ENCODE results near the gene GALNT10. TPM values are rescaled to one million over a fixed set of nuclear protein-coding genes. Genes with fewer than 3 reads are reported as not detected.

The GALNT10 gene
- polyA plus RNA-seq, 4 donors = 24.9 to 29.2 (median 25.9) TPM

DNA sequence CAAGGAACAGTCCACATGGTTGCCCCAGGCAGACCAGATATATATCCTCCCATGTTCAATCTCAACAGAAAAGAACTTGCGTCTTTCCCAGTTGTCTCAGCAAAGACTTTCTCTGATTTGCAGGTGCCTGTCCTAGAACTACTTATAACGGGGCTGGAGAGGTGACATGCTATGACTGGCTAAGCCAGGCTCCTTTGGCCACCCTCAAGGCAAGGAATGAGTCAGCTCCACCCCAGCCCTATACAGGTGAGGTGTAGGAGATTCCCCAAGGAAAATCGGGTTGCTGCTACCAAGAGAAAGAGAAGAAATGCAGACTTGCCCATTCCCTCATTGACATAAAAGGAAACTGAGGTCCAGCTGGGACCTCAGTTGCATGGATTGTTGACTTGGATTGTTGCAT is 127.4 kb downstream of the GALNT10 start:
- DNase-seq (ENCODE audit: low read depth in 4 of 4, low spot score in 2 of 4) = no peak

DNA sequence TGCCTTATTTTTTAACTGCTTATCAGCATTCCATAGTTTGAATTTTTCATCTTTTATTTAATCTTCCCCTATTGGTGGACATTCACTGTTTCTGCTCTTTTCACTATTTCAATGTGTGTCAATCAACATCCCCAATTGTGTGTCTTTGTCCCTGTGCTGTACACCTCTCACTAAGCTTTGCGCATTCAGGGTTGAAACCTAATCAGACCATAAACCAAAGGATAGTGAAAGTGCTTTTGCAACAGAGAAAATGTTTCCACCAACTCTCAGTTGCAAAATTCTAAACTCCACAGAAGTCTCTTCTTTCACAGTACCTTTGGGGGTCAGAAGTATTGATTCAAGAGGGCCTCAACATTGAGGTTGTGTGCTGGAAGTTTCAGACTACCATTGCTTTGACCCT is 128.2 kb downstream of the GALNT10 start:
- DNase-seq (ENCODE audit: low read depth in 4 of 4, low spot score in 2 of 4) = no peak

DNA sequence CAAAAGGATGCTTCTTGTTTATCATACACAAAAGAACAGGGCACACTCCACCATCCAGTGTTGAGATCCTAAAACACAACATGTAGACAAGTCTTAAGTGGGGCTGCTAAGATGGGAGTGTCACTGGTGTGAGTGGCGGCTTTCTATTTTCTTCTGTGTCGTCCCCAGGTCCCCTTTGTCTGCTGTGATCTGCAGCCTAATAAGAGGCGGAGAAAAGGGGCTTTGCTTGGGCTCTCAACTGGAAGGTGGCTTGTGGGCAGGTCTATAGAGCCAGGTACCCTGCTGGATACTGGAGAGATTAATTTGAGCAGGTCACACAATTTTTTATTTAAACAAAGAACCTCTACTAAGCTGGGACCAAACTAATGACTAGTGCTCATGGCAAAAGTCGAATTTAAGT is 129.2 kb downstream of the GALNT10 start:
- DNase-seq (ENCODE audit: low read depth in 4 of 4, low spot score in 2 of 4) = no peak

DNA sequence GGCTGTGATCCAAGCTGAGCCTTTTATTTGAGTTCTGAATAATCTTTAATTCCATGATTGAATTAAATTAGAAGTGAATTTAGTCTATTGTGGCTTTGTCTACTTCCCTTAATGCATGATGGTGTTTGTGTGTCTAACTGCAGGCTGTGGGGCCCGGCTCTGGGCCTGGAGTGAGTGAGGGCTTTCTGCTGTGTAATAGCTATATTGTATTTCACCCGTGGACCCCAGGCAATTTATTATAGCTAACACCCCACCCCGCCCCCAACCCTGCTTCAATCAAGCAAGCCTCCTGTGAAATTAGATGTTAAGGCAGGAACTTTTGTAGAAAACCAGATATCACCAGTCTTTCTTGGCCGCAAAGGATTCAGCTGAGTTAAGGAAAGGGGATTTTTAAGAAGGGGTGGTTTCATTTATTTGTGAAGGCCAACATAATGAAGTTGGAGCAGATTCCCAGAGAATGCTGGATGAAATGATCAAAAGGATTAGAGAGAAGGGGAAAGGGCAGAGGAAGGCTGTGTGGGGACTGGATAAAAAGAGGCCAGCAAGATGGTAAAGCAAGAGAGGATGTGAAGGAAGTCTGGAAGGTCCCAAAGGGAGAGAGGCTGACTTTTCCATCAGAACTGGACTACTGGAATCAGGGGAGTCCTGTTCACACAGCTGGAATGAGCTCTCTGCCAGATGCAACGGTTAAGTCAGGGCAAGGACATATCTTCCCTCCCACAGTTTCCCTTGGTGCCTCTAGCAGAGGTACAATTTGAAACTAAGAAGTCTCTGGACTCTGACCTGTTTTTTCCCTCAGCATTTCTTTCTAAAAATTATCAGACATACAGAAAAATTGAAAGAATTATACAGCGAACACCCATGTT is 129.9 kb downstream of the GALNT10 start:
- peak; percentile 38 to 43 (median 40) for DNase-seq (ENCODE audit: low read depth in 4 of 4, low spot score in 2 of 4)

DNA sequence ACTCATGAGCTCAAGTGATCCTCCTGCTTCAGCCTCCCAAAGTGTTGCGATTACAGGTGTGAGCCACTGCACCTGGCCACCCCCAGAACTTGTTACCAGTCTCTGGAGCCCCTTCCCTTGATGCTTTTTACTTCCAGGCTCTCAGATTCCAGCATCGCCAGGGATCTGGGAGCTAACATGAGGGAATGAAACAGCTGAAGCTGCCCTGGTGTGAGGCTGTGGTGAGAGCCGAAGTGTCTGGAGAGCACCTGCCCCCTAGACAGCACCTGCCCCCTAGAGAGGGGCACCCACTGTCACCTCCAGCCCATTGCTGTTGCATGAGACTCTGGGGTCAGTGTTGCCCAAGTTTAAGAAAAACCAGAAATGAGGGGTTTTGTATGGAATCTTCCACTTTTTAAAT is 131.0 kb downstream of the GALNT10 start:
- DNase-seq (ENCODE audit: low read depth in 4 of 4, low spot score in 2 of 4) = no peak

DNA sequence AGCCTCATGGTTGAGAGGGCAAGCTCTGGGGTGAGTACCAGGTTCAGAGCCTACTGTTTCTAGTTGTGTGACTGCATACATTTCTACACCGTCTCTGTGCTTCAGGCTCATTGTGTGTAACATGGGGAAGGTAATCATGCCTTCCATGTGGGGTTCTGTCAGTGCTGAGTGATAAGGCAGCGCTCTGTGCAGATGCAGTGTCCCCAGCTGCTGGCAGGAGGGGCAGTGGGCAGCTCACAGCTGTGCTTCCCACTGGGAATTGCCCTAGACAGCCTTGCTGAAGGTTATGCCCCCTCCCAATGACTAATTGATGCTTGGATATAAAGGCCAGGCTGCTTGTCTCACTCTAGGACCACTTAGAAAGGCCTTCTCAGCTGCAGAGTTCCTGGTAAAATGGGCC is 133.5 kb downstream of the GALNT10 start:
- no peak for DNase-seq (ENCODE audit: low read depth in 4 of 4, low spot score in 2 of 4)

DNA sequence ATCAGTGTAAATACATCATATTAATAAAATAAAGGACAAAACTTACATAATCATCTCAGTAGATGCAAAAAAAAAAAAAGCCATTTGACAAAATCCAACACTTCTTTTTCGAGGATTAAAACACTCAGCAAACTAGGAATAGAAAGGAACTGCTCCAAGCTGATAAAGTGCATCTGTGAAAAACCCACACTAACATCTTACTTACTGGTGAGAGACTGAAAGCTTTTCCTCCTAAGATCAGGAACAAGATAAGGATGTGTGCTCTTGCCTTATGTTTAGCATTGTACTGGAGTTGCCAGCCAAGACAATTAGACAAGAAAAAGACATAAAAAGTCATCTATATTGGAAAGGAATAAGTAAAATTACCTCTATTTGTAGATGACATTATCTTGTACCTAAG is 135.0 kb downstream of the GALNT10 start:
- DNase-seq (ENCODE audit: low read depth in 4 of 4, low spot score in 2 of 4) = no peak

DNA sequence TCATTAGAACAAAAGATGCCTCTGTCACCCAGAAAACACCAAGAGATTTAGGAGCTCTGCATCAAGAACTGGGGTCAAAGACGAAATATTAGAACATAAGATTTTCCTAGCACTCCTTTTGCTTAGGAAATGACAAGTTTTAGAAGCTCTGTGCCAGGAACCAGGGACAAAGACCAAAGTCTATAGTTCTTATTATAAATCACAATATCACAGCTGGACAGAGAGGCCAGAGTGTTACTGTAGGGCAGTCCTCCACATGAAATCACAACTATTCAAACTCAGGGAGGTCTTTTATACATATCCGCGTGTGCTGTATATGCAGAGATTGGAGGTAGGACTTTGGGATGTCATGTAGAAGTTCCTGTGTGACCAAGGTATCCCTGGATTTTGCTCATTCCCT is 138.5 kb downstream of the GALNT10 start:
- DNase-seq (ENCODE audit: low read depth in 4 of 4, low spot score in 2 of 4) = no peak

DNA sequence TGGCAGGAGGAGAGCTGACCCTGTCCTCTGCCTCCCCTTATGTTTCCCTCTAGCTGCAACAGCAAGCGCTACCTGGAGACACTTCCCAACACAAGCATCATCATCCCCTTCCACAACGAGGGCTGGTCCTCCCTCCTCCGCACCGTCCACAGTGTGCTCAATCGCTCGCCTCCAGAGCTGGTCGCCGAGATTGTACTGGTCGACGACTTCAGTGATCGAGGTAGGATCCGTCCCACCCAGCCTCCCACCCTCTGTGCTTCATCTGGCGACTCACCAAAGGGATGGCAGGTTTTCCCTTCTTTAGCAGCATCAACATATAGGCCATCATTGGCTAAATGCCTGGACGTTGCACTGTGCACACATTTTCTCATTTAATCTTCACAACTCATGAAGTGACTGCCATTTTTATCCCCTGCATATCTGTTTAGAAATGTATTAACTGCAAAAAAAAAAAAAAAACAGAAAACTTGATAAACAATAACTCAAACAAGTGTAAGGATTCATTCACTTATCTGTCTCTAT is 139.0 kb downstream of the GALNT10 start:
- no peak for DNase-seq (ENCODE audit: low read depth in 4 of 4, low spot score in 2 of 4)

DNA sequence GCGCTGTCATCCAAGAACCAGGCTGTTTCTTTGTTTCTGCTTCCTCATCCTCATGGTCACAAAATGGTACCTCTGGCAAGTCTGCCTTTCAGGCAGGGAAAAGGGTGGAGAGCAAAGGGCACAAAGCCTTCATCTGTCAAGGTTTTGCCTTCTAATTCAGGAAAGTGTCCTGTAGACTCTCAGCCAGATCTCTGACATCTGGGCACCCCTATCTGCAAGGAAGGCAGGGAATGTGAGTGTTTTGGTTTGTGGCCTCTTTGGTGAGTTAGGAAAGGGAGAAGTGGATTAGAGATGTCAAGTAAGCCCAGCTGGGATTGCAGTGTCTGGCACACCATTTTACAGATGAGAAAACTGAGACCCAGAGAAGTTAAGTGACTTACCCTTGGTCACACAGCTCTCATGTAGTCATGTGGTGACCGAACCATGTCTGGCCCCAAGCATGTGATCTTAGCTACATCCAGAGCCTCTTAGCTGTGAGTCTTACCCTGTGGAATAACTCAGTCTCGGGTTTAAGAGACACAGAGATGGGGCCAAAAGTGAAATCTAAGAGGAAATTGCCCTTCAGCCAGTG is 139.6 kb downstream of the GALNT10 start:
- no peak for DNase-seq (ENCODE audit: low read depth in 4 of 4, low spot score in 2 of 4)

DNA sequence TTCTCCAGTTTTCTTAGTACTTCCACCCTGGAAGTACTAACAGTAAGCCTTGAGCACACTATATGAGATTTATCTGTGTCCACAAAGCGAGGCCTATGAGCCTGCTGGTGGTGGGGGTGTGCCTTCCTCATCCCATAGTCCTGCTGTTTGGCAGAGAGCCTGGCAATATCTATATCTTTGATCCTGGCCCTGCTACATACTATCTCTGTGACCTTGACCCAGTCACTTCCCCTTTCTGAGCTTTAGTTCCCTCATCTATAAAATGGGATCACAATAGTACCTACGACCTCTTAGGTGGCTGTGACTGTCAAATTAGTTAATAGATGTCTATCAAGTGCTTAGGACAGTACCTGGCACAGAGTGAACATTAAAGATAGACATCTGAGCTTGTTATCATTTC is 140.7 kb downstream of the GALNT10 start:
- DNase-seq (ENCODE audit: low read depth in 4 of 4, low spot score in 2 of 4) = no peak

DNA sequence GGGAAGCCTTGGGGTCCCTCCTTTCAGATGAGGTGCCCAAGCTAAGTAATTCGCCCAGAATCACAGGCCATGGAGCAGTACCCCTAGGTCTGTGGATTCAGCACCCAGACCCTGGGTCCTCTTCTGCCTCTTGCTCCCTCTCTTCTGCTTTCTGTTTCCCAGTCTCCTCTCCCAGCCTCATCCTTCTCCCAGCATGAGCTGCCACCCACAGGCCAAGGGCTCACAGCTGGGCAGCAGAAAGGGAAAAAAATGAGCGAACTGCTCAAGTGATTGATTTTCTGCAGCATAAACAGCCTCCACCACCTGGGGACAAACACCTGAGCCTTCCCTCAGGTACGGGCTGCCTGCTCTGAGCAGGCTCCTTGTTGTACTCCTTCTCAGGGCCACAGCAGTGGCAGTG is 141.4 kb downstream of the GALNT10 start:
- DNase-seq (ENCODE audit: low read depth in 4 of 4, low spot score in 2 of 4) = no peak

DNA sequence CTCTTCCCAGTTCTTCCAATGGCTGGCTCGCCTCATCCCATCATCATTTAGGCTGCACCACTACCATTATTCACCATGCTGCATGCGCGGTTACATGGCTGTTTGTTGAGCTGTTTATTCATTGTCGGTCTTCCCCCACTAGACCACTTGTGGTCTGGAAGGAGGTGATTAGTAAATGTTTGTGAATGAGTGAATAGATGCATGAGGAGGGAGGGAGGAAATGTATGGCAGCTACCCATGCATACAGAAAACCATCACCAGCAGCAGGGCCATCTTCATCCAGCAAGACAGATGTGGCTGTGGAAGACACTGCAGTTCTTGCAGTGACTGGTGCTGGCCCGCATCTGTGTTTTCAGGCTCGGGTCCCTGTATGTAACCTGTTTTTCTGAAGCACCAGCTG is 141.9 kb downstream of the GALNT10 start:
- DNase-seq (ENCODE audit: low read depth in 4 of 4, low spot score in 2 of 4) = no peak

DNA sequence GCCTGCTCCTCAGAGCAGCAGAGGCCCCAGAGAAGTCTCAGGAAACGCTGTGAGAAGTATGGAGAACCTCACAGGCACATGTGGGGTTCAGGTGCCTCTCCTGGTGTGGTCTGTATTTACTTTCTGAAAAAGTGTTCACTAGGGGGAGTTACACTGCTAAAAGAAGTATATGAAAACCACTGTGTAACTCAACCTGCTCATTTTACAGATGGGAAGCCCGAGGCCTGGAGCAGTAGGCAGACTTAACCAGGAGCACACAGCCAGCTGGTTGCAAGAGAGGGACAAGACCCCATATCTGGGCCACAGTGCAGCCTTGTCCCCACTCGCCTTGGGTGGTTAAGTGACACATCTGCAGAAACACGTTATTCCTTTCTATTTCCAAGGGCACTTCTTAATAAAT is 142.5 kb downstream of the GALNT10 start:
- no peak for DNase-seq (ENCODE audit: low read depth in 4 of 4, low spot score in 2 of 4)

DNA sequence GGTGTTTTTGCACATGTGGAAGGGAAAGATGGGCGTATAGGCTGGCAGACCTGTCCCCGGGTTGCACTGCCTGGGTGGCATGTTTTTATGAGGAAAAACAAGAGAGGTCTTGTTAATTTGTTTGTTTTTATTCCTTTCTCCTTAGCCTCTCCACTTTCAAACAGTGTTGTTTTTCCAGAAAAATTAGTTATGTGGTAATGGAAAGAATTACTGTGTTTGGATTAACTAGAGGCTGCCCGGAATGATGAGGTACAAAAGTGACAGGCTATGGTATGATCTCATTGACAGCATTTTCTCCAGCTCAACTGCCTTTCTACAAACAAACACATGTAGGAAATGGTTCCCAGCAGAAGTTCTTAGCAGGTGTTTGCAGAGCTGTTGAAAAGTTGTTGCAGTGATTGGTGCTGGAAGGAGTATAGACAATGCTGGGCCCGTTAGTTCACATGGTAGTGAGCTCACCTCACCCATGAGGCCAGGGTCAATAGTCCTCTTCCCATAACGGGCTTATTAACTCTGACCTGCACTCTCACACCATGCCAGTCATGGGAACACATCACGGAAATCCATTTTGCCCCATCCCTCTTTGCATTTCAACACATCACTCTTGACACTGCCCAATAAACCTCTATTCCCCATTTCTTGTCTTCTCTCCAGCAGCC is 144.0 kb downstream of the GALNT10 start:
- DNase-seq (ENCODE audit: low read depth in 4 of 4, low spot score in 2 of 4) = no peak

DNA sequence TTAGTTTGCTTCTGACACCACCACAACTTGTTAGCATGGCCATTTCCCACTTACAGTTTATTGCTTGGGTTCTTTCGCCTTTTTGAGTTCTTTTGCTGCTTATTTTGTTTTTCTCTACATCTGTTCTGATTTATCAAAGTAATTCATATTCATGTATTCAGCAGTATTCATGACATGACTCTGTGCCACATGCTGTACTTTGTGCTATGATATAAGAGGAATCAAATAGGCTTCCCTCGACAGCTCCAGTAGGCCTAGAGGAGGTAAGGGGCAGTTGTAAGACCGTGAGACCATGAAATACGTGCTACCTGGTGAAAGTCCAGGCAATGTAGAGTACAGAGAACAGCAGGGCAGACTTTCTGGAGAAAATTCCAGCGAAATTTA is 144.5 kb downstream of the GALNT10 start:
- DNase-seq (ENCODE audit: low read depth in 4 of 4, low spot score in 2 of 4) = no peak

DNA sequence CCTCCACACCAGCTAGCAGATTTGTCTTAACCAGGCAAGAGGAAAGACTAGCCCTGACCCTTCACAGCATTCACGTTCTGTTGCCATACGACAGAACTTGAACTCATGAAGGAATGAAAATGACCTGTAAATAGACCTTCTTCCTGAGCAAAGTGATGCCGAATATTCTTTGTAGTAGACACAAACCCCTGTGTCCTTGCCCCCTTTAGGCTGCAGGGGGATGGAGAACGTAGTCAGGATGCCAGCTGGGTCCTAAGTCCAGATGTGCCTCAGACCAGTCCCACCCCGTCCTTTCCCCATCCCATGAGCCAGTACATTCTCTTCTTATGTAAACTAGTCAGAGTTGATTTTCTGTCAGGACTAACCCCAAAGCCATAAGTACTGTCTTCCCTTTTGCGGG is 151.1 kb downstream of the GALNT10 start:
- no peak for DNase-seq (ENCODE audit: low read depth in 4 of 4, low spot score in 2 of 4)

DNA sequence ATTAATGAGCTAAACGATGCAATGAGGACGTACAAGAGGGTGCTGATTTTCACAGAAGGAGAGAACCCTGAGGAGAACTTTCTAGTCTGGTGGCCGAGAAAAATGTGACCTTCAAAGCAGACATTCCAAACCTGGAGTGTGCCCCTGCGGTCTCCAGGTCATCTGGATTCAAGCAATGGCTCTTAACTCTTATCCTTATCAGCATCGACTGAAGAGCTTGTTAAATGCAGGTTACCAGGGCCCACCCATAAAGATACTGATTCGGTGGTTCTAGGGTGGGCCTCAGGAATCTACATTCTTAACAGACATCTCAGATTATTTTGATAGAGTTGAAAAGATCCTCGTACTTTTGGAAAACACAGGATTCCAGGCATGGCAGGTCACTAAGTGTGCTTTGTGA is 151.7 kb downstream of the GALNT10 start:
- no peak for DNase-seq (ENCODE audit: low read depth in 4 of 4, low spot score in 2 of 4)

DNA sequence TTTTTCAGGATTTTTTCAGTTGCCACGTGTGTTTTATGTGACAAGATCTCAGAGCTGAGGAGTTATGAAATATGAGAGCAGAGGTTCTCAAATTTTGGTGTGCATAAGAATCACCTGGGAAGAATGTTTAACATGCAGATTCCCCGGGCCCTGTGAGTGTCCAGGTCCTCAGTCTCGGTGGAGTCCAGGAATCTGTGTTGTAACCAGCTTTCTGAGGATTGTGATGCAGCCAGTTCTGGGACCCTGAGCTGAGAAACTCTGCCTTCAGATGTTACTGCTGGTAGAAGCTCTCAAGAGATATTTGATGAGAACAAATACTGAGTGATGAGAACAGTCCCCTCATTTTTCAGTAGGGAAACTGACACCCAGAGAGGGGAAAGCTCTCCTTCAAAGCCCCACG is 152.4 kb downstream of the GALNT10 start:
- DNase-seq (ENCODE audit: low read depth in 4 of 4, low spot score in 2 of 4) = no peak

DNA sequence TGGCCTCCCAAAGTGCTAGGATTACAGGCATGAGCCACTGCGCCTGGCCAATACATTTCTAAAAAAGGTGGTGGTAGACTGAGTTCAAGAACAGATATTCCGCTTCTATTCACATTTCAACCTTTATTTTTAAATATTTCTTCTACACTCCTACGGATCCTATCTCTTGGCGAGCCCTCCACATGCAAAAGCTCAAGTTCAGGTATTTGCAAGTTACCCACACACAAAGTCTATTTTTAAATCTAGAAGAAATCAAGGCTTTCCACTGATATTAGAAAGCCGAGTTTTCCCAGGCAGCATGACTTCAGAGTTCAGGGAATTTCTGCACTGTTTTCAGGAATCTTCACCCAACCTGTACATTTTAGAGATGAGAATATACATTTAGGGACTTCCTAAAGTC is 153.9 kb downstream of the GALNT10 start:
- no peak for DNase-seq (ENCODE audit: low read depth in 4 of 4, low spot score in 2 of 4)

DNA sequence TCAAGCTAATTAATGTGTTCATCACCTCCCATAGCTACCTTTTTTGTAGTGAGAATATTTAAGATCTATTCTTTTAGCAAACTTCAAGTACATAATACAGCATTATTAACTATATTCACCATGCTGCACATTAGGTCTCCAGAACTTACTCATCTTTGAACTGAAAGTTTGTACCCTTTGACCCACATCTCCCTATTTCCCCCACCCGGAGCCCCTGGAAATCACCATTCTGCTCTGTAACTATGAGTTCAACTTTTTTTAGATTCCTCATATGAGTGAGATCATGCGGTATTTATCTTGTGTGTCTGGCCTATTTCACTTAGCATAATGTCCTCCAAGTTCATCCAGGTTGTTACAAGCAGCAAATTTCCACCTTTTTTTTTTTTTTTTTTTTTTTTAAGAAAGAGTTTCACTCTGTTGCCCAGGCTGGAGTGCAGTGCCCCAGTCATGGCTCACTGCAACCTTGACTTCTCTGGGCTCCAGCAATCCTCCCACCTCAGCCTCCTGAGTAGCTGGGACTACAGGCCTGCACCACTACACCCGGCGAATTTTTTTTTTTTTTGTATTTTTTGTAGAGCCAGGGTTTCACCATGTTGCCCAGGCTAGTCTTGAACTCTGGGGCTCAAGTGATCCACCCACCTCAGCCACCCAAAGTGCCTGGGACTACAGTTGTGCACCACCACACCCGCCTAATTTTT is 154.9 kb downstream of the GALNT10 start:
- no peak for DNase-seq (ENCODE audit: low read depth in 4 of 4, low spot score in 2 of 4)

Data from left renal cortex interstitium (tissue), 4 donors.